IMR-90 (cell line): ENCODE data around the gene GPC2. TPM values are rescaled to one million over a fixed set of nuclear protein-coding genes. Genes with fewer than 3 reads are reported as not detected.
"Not testable (repeated sequence)": the region's sequence is repeated elsewhere in the genome, so short reads cannot be mapped to it uniquely, and the experiment has no call there.

Experiments used
- ATAC-seq: fragments of 200-7000 bp; cut with Tn5 transposase; 2 replicates; pipeline ENCODE4 v1.9.1; 2020; ENCODE audit warnings: low read depth, mild to moderate bottlenecking, moderate library complexity
- BruUV-seq: library from RNA; stranded (reverse); fragments of 400-500 nt; replicated peaks from 2 replicates; lab custom pipeline; 2021; lab: Mats Ljungman, UMichigan
- CTCF ChIA-PET: fragments of 300-600 bp; formaldehyde crosslinking; extraction: SDS; loops from one replicate; lab custom pipeline; 2021; ENCODE audit warnings: antibody characterized with exemption; lab: Yijun Ruan, JAX
- POLR2A ChIA-PET: fragments of 300-600 bp; sonication (Branson Sonifier 250); formaldehyde crosslinking; loops from one replicate; lab custom pipeline; 2022; ENCODE audit warnings: antibody characterized with exemption; ENCODE audit not compliant: unreplicated experiment; lab: Charles Lee
- DNase-seq: peaks from one replicate; pipeline ENCODE4 v3.0.0; 2013
- H2AFZ ChIP-seq: replicated peaks from 2 replicates; pipeline ENCODE3; 2013; ENCODE audit warnings: low read length, mild to moderate bottlenecking; ENCODE audit not compliant: poor library complexity
- H2AK5ac ChIP-seq: 2 replicates; pipeline ENCODE4 v1.6.1; 2013; ENCODE audit warnings: low read depth, low read length, inconsistent platforms
- H2AK9ac ChIP-seq: replicated peaks from 2 replicates; pipeline ENCODE3; 2013; ENCODE audit warnings: mild to moderate bottlenecking, low read depth, low read length, moderate library complexity; ENCODE audit not compliant: poor library complexity
- H2BK120ac ChIP-seq: 2 replicates; pipeline ENCODE4 v1.6.1; 2013; ENCODE audit warnings: low read depth, low read length, inconsistent platforms
- H2BK15ac ChIP-seq: 3 replicates; pipeline ENCODE4 v1.6.1; 2013; ENCODE audit warnings: low read depth, low read length, inconsistent platforms
- H2BK20ac ChIP-seq: 2 replicates; pipeline ENCODE4 v1.6.1; 2013; ENCODE audit warnings: low read depth, mild to moderate bottlenecking, inconsistent platforms, low read length, moderate library complexity
- H2BK5ac ChIP-seq: 2 replicates; pipeline ENCODE4 v1.6.1; 2013; ENCODE audit warnings: mild to moderate bottlenecking, low read depth, low read length, inconsistent platforms; ENCODE audit not compliant: poor library complexity, severe bottlenecking
- H3K14ac ChIP-seq: replicated peaks from 2 replicates; pipeline ENCODE4 v1.6.1; 2013; ENCODE audit warnings: low read depth, low read length, inconsistent platforms
- H3K18ac ChIP-seq: 2 replicates; pipeline ENCODE4 v1.6.1; 2013; ENCODE audit warnings: low read depth, low read length, control low read depth
- H3K23ac ChIP-seq: 2 replicates; pipeline ENCODE4 v1.6.1; 2013; ENCODE audit warnings: low read depth, low read length, inconsistent platforms
- H3K27ac ChIP-seq: 2 replicates; pipeline ENCODE4 v1.5.1; 2013; ENCODE audit warnings: mild to moderate bottlenecking, control low read depth, low read length; ENCODE audit not compliant: insufficient read depth
- H3K27me3 ChIP-seq: 2 replicates; pipeline ENCODE4 v1.6.1; 2013; ENCODE audit warnings: low read length; ENCODE audit not compliant: control insufficient read depth, insufficient read depth
- H3K36me3 ChIP-seq: 2 replicates; pipeline ENCODE4 v1.6.1; 2013; ENCODE audit warnings: low read length, mixed read lengths; ENCODE audit not compliant: control insufficient read depth, insufficient read depth
- H3K4ac ChIP-seq: 2 replicates; pipeline ENCODE4 v1.6.1; 2013; ENCODE audit warnings: low read depth, low read length, inconsistent platforms
- H3K4me1 ChIP-seq: 2 replicates; pipeline ENCODE4 v1.6.1; 2013; ENCODE audit warnings: low read length, mixed read lengths; ENCODE audit not compliant: control insufficient read depth, insufficient read depth
- H3K4me2 ChIP-seq: 2 replicates; pipeline ENCODE4 v1.6.1; 2013; ENCODE audit warnings: low read depth, mild to moderate bottlenecking, control low read depth, low read length, moderate library complexity
- H3K4me3 ChIP-seq: 2 replicates; pipeline ENCODE4 v1.5.1; 2013; ENCODE audit warnings: low read depth, mild to moderate bottlenecking, control low read depth, low read length, moderate library complexity; ENCODE audit not compliant: insufficient read depth
- H3K56ac ChIP-seq: 2 replicates; pipeline ENCODE4 v1.6.1; 2013; ENCODE audit warnings: low read length, inconsistent platforms; ENCODE audit not compliant: insufficient read depth; ENCODE audit errors: extremely low read depth
- H3K79me1 ChIP-seq, 2 experiments: 2 replicates each; pipeline ENCODE4 v1.6.1; 2013; ENCODE audit warnings: low read length in 2 of 2, inconsistent platforms in 1 of 2, low read depth in 1 of 2
- H3K9ac ChIP-seq: 2 replicates; pipeline ENCODE4 v1.6.1; 2013; ENCODE audit warnings: low read depth, low read length, control low read depth
- H3K9me1 ChIP-seq: 2 replicates; pipeline ENCODE4 v1.6.1; 2013; ENCODE audit warnings: low read length, inconsistent platforms; ENCODE audit not compliant: insufficient read depth
- H3K9me3 ChIP-seq: 2 replicates; pipeline ENCODE4 v1.6.1; 2013; ENCODE audit warnings: low read length; ENCODE audit not compliant: control insufficient read depth, insufficient read depth
- H4K20me1 ChIP-seq: 2 replicates; pipeline ENCODE4 v1.6.1; 2013; ENCODE audit warnings: low read length, inconsistent platforms; ENCODE audit not compliant: insufficient read depth
- H4K5ac ChIP-seq: 2 replicates; pipeline ENCODE4 v1.6.1; 2013; ENCODE audit warnings: mild to moderate bottlenecking, low read depth, low read length, control low read depth
- H4K8ac ChIP-seq, 2 experiments: 2 replicates each; pipeline ENCODE4 v1.6.1; 2013; ENCODE audit warnings: low read depth in 2 of 2, low read length in 2 of 2, control low read depth in 1 of 2, inconsistent platforms in 1 of 2
- H4K91ac ChIP-seq: 2 replicates; pipeline ENCODE4 v1.6.1; 2013; ENCODE audit warnings: low read depth, low read length, inconsistent platforms; ENCODE audit not compliant: insufficient read depth
- WGBS, 2 experiments: methylation state at CpG; one replicate each; pipeline versions ENCODE4 v1.1.5 to v1.1.7; 2013; ENCODE audit warnings: missing lambda C conversion rate in 2 of 2; ENCODE audit not compliant: insufficient read length in 1 of 2; ENCODE audit errors: extremely low coverage in 2 of 2; 5-methylcytosine and 5-hydroxymethylcytosine counted together
- dilution Hi-C: fragments of 300-500 bp; cut with HindIII; formaldehyde crosslinking; loops from one replicate; pipeline ENCODE4 v1.14.3; 2018; ENCODE audit warnings: low sequenced_read_pairs; ENCODE audit not compliant: unreplicated experiment
- in situ Hi-C: fragments of 300-500 bp; cut with MboI; formaldehyde crosslinking; loops from 3 replicates; pipeline ENCODE4 v1.14.3; 2019; ENCODE audit warnings: low sequenced_read_pairs, inconsistent platforms, mixed read lengths
- intact Hi-C: fragments of 100-400 bp; cut with micrococcal nuclease; formaldehyde crosslinking; loops from 2 replicates; pipeline ENCODE4 v1.10.0; 2022
- polyA plus RNA-seq, 3 experiments: library from polyadenylated mRNA; depleted of rRNA; stranded (reverse); fragments of >200 nt; gene quantifications; 2 replicates each; pipeline ENCODE4 v1.2.3, GENCODE V29; 2012; ENCODE audit warnings: low replicate concordance in 1 of 3
- total RNA-seq: library from RNA; depleted of rRNA; stranded (reverse); fragments of >200 nt; gene quantifications from 2 replicates; pipeline ENCODE4 v1.2.3, GENCODE V29; 2012

GPC2 gene
- total and polyA plus RNA-seq, 2 of the 4 experiments (the other 2 are of a cell fraction) = 1.8 to 6.0 TPM

GRCh38 chr7:100130220-100130607, 47.0 kb downstream of the GPC2 start:
- H2AK5ac ChIP-seq, H4K8ac ChIP-seq, H2BK20ac ChIP-seq, H3K4ac ChIP-seq, H2BK15ac ChIP-seq, H2AK9ac ChIP-seq, H3K9ac ChIP-seq, H3K18ac ChIP-seq, POLR2A ChIA-PET, H3K4me3 ChIP-seq, DNase-seq, H3K56ac ChIP-seq, H3K4me1 ChIP-seq, H4K91ac ChIP-seq, H3K27me3 ChIP-seq, ATAC-seq, H4K20me1 ChIP-seq, BruUV-seq, H3K14ac ChIP-seq, H3K4me2 ChIP-seq, H3K27ac ChIP-seq, H2BK120ac ChIP-seq, H2BK5ac ChIP-seq, H3K36me3 ChIP-seq, dilution Hi-C loops, H3K9me1 ChIP-seq, H3K23ac ChIP-seq, H4K5ac ChIP-seq, H3K9me3 ChIP-seq, H2AFZ ChIP-seq: not testable (repeated sequence)
- in situ Hi-C loops (loop anchor here (10.0 kb wide), 1 partner anchor 215 kb away; no protein-coding TSS in a partner anchor), intact Hi-C loops (loop anchor here (2.0 to 5.0 kb wide), 2 partner anchors 135 to 218 kb away; no protein-coding TSS in a partner anchor)
- CTCF ChIA-PET = interaction anchor here (0.7 to 1.1 kb wide), 4 partner anchors 10 to 473 kb away, joined by 3 to 6 read pairs (median 3); partner anchors contain the start of gene GAL3ST4
- no CpG with 5 or more reads among the region's 1 CpG for WGBS, 2 experiments
- peaks cover 10 to 31% of the 10 kb centered on the region in 2 experiments; a peak in 3 of 4 replicates for H3K79me1 ChIP-seq
